ENCODE measurements around the gene KLK11. TPM values are rescaled to one million over a fixed set of nuclear protein-coding genes. Genes with fewer than 3 reads are reported as not detected.

The KLK11 gene
- polyA plus RNA-seq, 4 donors = 0.21 to 0.28 (median 0.27) TPM; not detected in 1

DNA sequence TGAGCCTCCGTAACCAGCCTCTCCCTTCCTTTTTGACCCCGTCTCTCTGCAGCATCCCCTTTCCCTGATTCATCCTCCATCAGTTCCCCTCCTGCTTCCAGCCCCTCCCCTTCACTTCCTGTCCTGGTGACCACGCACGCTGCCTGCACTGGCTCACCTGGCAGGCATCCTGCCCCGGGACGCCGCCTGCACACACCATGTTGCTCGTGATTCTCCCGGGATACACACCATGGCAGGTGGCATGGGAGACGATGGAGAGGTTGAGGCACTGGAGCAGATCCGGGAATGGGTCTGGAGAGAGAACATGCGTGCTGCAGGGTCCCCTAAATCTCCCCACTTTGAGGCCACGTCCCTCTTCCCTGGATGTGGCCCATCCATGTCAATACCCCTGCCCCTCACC lies 4.2 kb upstream of the KLK11 start:
- DNase-seq (ENCODE audit: low read depth in 4 of 4, low spot score in 3 of 4) = no peak

DNA sequence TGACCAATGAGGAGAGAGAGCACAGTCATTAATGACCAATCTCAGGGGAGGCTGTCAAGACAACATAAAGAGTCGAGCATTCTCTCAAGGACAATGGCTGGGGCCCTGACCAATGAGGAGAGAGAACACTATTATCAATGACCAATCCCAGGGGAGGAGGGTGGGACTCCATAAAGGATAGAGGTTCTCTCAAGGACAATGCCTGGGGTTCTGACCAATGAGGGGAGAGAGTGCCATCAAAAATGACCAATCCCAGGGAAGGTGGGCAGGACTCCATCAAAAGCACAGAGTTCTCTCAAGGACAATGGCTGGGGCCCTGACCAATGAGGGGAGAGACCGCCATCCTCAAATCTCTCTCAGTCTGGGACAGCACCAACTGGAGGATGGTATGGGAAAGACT lies 3.3 kb upstream of the KLK11 start:
- no peak for DNase-seq (ENCODE audit: low read depth in 4 of 4, low spot score in 3 of 4)

DNA sequence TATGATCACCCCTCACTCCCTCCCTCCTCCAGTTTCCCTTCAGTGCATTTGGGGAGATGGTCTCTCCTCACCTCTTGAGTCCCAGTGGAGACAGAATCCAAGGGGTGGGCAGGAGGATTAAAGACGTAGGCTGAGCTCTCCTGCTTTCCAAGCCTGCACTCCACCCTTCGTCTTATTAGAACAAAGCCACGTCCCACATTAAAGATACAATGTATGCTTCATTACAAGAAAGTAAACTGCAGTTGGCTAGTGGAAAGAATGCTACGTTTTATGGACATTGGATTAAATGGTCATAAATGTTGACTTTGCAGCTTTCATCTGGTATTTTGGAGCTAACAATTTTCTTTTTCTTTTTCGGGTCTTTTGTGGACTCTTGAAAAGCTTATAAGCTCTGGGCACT lies 1.5 kb upstream of the KLK11 start:
- DNase-seq (ENCODE audit: low read depth in 4 of 4, low spot score in 3 of 4) = no peak

DNA sequence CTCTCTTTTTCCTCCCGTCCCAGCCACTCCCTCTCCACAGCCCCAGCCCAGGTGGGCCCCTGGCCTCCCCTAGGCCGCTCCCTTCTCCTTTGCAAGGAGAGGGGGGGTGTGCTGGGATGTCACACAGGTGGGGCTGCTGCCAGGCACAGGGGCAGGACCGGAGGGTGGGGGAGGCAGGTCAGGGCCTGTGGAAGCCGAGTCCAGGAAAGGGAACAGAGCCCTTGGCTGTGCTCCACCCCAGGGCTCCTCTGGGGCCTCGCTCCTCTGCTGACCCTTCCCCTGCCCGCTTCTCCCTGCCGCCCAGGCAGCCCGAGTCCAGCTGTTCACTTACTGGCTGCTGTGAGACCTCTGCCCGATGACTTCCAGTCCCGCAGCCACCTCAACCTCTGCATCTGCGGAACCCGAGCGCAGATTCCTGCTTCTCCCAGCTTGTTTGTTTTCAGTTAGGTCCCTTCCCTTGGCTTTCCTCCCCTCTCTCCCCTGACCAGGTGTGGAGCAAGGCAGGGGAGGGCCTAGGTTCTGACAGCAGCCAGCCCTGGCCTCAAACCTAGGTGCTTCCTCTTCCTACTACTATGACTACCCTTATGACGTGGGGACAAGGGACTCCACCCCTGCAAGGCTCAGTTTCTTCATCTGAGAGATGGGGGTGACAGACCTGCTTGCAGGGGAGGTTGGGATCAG lies 850 bp upstream of the KLK11 start:
- DNase-seq (ENCODE audit: low read depth in 4 of 4, low spot score in 3 of 4) = no peak

DNA sequence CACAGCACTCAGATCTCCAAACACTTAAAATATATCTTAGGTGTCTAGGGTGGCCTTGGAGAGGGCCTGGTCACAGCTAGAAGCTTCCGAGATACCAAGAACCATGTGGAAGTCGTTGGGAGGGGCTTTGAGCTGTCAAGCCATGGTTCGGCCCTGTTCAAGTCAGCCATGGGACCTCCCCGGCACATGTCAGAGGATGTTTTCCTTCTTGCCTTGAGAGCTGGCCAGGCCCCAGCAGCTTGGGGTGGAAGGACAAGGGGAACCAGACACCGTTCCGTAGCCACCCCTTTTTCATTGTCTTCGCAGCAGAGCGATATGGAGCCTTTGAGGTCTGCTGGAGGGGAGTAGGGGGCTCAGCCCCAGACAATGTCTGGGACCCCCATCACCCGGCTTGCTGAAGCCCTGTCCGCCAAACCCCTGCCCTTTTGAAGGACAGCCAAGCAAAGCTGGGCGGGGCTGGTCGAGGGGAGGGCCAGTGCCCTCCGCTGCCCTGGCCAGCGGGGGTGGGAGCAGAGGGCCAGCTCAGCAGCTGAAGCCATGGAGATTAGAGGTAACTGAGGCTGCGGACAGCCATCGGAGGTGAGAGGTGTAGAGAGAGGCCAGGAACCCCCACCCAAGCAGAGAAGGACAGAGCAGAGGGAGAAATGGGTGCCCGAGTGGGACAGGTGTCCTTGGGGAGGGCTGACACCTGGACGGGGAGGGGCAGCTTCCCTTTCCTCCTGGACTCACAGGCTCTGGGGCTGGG lies 435 bp downstream of the KLK11 start:
- no peak for DNase-seq (ENCODE audit: low read depth in 4 of 4, low spot score in 3 of 4)

DNA sequence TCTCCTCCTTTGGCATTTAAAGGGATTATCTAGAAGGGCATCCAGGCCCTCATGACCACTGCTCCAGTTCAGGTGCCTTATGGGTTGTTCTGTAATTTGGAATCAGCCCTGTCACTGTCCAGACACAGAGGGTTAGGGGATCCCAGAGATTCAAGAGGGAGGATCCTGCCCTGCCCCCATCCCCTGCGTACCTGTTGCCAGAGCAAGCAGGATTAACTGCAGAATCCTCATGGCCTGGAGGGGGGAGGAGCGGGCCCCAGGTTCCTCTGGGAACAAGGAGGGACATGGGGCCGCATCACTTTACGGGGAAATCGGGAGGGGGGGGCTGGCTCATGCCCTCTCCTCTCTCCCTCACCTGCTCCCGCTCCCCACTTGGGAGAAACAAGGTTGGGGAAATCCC lies 1.0 kb downstream of the KLK11 start:
- no peak for DNase-seq (ENCODE audit: low read depth in 4 of 4, low spot score in 3 of 4)

DNA sequence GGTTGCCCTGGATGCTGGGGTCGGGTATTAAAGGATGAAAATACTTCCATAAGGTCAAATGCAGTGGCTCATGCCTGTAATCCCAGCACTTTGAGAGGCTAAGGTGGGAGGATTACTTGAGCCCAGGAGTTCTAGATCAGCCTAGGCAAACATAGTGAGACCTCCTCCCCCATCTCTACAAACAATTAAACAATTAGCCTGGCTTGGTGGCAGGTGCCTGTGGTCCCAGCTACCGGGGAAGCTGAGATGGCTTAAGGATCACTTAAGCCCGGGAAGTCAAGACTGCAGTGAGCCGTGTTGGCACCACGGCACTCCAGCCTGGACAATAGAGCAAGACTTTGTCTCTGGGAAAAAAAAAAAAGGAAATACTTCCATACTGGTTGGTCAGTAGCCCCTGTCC lies 1.5 kb downstream of the KLK11 start:
- DNase-seq (ENCODE audit: low read depth in 4 of 4, low spot score in 3 of 4) = no peak

DNA sequence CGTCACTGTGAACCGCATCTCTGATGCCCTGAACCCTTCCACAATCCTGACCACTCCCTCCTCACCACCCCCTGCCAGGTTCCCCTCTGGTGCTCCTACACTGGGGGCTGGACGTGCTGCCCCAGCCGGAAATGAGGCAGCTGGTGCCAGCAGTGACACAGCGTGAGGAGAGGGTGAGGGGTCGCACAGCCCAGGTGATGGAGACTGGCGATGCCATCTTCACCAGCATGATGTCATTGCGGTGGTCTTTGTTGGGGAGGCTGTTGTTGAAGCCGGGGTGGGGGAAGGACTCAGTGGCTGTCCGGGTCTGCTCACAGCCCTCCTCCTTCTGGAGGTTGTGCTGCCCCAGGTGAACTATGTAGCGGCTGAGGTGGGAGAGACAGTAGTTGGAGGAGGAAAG lies 2.5 kb downstream of the KLK11 start:
- no peak for DNase-seq (ENCODE audit: low read depth in 4 of 4, low spot score in 3 of 4)

DNA sequence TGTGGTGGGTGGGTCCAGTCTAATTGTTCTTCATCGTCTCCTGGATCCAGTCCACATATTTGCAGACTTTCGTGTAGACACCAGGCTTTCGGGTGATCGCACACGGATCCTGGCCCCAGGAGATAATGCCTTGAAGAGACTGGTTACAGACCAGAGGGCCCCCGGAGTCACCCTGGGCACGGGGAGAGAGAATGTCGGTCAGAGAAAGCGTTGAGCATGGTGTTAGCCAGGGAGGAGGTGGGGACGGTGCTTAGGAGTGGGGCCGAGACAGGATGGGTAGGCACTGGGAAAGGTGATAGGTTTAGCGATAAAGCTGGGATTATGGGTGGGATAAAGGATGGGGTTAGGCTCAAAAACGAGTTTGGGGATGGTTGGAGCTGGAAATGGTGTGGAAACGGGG lies 3.9 kb downstream of the KLK11 start:
- DNase-seq (ENCODE audit: low read depth in 4 of 4, low spot score in 3 of 4) = no peak

DNA sequence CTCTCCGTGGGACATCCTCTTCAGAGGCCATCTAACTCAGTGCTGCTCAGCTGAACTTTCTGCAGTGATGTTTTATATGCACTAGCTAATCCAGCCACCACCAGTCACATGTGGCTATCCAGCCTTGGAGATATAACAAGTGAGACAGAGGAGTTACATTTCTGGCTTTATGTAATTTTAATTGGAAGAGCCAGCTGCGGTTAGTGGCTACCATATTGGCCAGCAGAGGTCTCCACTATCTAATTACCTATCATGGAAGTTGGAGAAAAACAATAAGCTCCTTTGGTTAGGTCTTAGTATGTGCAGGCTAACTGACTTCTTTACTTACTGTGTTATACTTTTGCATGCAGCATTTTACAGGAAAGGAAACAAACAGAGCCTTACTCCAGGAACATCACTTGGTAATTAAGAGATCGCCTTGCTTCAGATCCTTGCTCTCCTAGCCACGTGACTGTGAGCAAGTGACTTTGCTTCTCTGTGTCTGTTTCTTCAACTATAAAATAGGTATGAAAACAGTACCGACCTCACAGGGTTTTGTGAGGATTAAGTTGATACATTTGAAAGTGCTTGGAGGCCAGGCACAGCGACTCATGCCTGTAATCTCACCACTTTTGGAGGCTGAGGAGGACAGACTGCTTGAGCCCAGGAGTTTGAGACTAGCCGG lies 5.3 kb downstream of the KLK11 start:
- DNase-seq (ENCODE audit: low read depth in 4 of 4, low spot score in 3 of 4) = no peak

DNA sequence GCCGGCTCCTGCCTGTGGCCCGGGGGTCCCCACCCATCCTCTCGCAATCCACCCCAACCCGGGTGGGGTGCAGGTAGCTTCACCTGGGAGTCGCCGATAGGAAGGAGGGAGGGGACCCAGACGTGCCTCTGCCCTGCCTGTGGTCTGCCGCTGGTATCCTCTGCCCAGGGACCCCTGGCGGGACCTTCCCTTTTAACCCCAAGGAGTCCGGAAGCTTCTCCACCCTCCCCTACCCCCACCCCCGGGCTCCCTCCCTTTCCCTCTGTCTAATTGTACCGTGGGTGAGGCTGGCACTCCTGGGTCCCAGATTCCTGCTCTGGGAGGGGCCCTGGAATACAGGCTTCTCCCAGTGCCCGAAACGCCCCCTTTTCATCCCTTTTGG lies 6.9 kb downstream of the KLK11 start, which contains the start of gene KLK10:
Gene KLK10 (minus strand): TSS at position 166 of the 382 bp plus-strand sequence. CDS start 579 bp downstream, outside the sequence.
- no peak for DNase-seq (ENCODE audit: low read depth in 4 of 4, low spot score in 3 of 4)

DNA sequence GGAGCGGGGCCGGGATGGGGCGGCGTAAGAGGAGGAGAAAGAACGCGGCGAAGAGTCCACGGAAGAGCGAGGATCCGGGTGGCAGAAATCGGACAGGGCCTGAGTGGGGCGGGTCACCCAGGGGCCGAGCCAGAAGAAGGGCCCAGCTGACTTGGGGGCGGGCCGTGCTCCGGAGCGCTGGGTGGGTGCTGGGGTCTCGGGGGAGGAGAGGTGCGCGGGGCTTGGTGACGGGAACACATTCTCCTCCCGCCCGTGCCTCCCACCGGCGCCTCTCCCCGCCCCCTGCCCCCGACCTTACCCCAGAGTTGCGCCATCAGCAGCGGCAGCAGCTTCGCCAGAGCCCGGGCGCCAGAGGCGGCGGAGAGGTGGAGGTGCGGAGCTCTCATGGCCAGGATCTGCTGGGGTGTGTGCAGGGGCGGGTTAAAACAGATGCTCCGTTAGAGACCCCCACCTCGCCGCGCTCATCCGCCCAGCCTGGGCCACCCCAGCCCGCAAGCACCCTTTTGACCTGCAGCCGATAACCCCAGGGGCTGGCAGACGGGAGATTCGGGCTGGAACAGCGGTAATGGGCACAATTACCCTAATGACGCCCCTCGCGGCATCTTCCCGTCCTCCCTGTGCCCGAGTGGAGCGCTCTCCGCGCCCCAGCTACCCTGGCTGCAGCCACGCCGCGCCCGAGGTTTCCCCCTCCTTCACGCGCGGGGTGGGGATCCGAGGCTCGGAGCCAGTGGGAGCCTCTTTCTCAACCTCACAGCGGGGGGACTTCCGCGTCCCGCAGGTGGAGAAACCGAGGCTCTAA lies 7.5 kb downstream of the KLK11 start:
- DNase-seq (ENCODE audit: low read depth in 4 of 4, low spot score in 3 of 4) = no peak

DNA sequence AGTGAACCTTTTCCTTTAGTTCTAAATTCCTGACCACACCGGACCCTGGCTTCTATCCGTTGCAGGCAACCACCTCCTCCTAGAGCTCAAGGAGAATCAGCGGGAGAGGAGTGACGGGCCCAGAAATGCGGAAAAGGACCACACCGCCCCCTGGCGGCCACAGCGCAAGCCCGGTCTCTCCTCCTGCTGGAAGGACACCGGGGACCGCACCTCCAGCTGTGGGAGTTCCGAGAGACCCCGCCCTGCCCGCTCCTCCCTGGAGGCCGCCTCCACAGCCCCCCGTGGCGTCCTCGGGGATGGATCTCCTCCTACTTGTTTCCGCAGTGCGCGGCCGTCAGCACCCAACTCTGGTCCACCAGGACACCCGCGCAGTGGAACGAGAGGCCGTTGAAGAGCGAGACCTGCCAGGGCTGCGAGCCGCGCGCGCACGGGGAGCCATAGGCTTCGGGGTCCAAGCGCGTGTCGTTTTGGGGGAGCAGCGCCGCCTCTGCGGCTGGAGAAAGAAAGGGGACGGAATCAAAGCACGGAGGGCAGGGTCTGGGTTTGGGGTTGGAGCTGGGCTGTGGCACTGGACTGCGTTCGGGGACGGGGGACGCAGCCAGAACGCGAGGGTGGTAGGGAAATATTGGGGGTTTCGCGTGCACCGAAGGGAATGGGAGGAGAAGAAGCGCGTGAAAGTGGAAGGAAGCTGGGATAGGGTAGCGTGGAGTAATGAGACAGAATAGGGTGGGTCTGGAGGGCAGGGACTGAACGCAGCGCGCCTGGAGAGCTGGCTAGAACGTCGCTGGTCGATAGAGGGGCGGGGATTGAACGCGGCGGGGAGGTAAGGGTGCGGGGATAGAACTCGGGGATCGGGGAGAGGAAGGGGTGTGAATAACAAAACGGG lies 9.4 kb downstream of the KLK11 start:
- no peak for DNase-seq (ENCODE audit: low read depth in 4 of 4, low spot score in 3 of 4)

DNA sequence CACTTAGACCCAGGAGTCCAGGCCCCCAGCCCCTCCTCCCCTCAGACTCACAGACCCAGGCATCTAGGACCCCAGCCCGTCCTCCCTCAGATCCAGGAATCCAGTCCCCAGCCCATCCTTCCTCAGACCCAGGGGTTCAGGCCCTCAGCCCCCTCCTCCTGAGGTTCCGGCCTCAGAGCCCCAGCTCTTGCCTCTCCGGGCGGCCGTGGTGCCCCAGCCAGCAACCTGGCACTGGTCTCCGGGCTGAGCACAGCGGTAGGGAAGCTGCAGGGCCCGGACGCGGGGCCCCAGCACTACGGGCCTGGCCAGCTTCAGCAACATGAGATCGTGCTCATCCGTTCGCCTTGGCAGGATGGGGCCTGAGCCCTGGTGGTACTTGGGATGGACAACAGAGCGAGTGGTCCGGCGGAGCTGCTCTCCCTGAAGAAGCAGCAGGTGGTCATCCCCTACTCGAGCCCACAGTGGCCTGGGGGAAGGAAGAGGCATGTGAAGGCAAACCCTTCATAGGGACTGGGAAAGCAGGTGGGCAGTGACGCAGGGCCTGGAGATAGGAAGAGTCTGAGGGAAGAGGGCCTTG lies 10.6 kb downstream of the KLK11 start:
- DNase-seq (ENCODE audit: low read depth in 4 of 4, low spot score in 3 of 4) = no peak

DNA sequence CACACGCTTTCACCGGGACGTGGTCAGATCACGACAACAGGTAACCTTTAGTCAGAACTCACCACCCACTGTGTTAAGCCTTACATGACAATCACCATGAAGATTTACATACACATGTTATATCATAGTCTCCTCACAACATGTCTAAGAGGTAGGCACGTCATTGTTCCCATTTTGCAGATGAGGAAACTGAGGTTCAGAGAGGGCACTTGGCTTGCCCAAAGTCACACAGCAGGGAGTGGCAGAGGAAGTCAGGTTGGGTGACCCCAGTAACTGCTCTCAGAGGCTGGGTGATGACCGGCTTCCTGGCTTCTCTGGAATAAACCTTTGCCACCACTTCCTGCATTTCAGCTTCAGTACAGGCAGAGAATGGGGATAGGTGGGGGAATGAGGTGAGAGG lies 12.2 kb downstream of the KLK11 start:
- no peak for DNase-seq (ENCODE audit: low read depth in 4 of 4, low spot score in 3 of 4)

DNA sequence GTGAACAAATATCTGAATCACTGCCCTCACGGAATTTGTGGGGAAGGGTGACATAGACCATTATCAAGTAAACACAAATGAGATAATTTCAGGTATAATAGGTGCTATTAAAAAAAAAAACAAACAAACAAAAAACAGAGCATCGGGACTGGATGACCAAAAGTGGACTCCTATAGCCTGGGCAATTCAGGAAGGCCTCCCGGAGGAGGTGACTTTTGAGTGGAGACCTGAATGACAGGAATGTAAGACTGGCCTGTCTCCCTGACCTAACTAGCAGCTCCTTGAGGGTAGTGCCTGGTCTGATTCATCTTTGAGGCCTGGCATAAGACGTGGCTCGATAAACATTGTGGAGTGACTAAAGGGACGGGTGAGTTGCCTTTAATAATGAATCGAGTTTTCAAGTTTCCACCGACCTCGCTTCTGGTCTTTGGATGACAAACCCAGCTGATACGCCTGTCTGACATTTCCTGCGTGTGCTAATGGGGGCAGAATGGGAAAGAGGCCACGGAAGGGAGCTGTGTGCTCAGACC lies 13.7 kb downstream of the KLK11 start:
- DNase-seq (ENCODE audit: low read depth in 4 of 4, low spot score in 3 of 4) = no peak

DNA sequence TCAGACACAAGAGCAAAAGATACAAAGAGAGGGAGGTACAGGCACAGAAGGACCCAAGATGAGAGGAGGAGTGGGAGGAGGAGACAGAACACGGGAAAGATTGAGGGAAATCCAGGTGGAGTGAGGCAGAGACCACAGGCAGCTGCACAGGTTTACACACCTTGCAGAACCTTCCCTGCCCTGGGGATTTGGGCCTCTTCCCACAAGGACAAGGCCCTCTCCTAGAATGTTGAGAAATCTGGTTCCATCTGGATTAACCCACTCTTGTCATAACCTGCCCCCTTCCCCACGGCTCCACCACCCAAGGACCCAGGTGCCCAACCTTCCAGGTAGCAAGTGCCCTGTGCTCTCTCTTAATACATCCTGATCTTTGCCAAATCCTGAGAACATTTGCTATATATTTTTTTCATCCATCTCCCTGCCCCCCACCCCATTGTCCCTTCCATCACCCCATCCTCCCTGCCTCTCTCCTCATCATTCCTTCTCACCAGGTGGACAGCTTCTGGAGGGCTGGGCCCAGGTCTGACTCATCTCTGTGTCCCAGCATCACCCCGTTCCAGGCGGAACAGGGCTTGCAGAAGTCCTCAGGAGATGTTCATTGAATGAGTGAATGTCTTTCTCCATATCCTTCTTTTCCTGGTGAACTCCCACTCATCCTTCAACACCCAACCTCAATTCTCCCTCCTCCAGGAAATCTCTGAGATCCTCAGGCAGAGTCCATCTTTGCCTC lies 16.2 kb downstream of the KLK11 start:
- no peak for DNase-seq (ENCODE audit: low read depth in 4 of 4, low spot score in 3 of 4)

DNA sequence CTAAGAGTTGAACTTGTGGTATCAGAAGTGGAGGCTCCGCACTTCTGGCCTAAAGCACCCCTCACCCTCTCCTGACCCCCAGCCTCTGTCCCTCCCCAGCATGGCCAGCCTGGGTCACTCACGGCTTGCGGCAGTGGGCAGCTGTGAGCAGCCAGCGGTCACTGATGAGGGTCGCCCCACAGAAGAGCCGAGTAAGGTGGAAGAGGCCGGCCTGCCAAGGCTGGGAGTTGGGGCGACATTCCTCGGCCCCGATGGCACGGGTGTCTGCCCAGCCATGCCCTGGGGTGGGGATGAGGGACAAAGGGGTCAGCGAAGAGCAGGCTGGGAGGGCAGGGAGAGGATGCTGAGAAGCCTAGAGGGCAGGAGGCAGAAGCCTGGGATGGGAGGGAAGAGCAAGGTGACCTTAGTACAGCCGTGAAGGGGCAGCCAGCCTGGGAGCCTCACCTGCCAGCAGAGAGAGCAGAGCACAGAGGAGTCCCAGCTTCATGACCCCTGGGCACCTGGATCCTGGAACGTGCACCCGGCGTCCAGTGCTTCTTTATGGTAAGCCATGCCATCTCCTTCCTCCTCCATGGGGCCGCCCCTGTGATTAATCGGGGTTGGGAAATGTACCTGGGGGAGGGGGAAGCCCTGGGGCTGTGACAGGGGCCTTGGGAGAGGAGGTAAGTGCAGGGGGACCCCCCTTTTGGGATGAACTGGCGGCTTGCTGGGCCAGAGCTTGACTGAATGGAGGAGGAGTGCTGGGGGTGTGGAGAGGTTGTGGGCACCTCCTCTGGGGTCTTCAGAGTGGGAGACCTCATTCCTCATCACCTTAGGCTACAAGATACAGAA lies 17.1 kb downstream of the KLK11 start:
- DNase-seq (ENCODE audit: low read depth in 4 of 4, low spot score in 3 of 4) = no peak
